OCI-LY1 (cell line): Measurements from ENCODE around the gene PTPRN2.
"Not testable (repeated sequence)": the region's sequence is repeated elsewhere in the genome, so short reads cannot be mapped to it uniquely, and the experiment has no call there.

ENCODE experiments used
- H2AFZ ChIP-seq: fragments of 200-600 bp; sonication (generic), shearing (Covaris generic); 2 replicates; pipeline ENCODE4 v1.6.0; 2014; ENCODE audit warnings: antibody characterized with exemption, mild to moderate bottlenecking, low read length
- H3F3A ChIP-seq: fragments of 200-600 bp; sonication (generic), shearing (Covaris generic); 2 replicates; pipeline ENCODE4 v1.6.0; 2014; ENCODE audit warnings: mild to moderate bottlenecking, antibody characterized with exemption, low read length, moderate library complexity; ENCODE audit not compliant: insufficient read depth
- H3K27ac ChIP-seq: fragments of 200-600 bp; sonication (generic); 2 replicates; pipeline ENCODE4 v1.5.1; 2014; ENCODE audit warnings: low read length, mixed run types, mild to moderate bottlenecking, low read depth; ENCODE audit not compliant: poor library complexity, severe bottlenecking
- H3K27me3 ChIP-seq: fragments of 200-600 bp; sonication (generic); 2 replicates; pipeline ENCODE4 v1.6.0; 2014; ENCODE audit warnings: antibody characterized with exemption, mild to moderate bottlenecking, low read length, moderate library complexity; ENCODE audit not compliant: insufficient read depth
- H3K36me3 ChIP-seq: fragments of 200-600 bp; sonication (generic); 2 replicates; pipeline ENCODE4 v1.6.1; 2014; ENCODE audit warnings: mild to moderate bottlenecking, antibody characterized with exemption, low read length, moderate library complexity, mixed read lengths; ENCODE audit not compliant: insufficient read depth
- H3K4me1 ChIP-seq: fragments of 200-600 bp; sonication (generic); 2 replicates; pipeline ENCODE4 v1.5.1; 2014; ENCODE audit warnings: mild to moderate bottlenecking, low read length, moderate library complexity; ENCODE audit not compliant: insufficient read depth, severe bottlenecking
- H3K4me2 ChIP-seq: fragments of 200-600 bp; sonication (generic), shearing (Covaris generic); 2 replicates; pipeline ENCODE4 v1.6.1; 2014; ENCODE audit warnings: low read length
- H3K4me3 ChIP-seq: fragments of 200-600 bp; sonication (generic); 2 replicates; pipeline ENCODE4 v1.5.1; 2014; ENCODE audit warnings: low read length, low read depth, mild to moderate bottlenecking, mixed read lengths; ENCODE audit not compliant: poor library complexity, severe bottlenecking
- H3K79me2 ChIP-seq: fragments of 200-600 bp; shearing (Covaris generic); 2 replicates; pipeline ENCODE4 v1.6.1; 2016; ENCODE audit warnings: mixed run types, low read length, mixed read lengths; ENCODE audit not compliant: insufficient read depth
- H3K9ac ChIP-seq: fragments of 200-600 bp; sonication (generic), shearing (Covaris generic); 2 replicates; pipeline ENCODE4 v1.6.1; 2014; ENCODE audit warnings: mild to moderate bottlenecking, low read length, mixed read lengths
- H3K9me2 ChIP-seq: fragments of 200-600 bp; sonication (generic), shearing (Covaris generic); 2 replicates; pipeline ENCODE4 v1.6.1; 2014; ENCODE audit warnings: low read depth, mild to moderate bottlenecking, low read length, mixed read lengths
- H3K9me3 ChIP-seq: fragments of 200-600 bp; shearing (Covaris generic); 2 replicates; pipeline ENCODE4 v1.6.1; 2014; ENCODE audit warnings: low read length, mixed read lengths
- H4K20me1 ChIP-seq: fragments of 200-600 bp; sonication (generic), shearing (Covaris generic); 2 replicates; pipeline ENCODE4 v1.6.0; 2016; ENCODE audit warnings: mild to moderate bottlenecking, low read length; ENCODE audit not compliant: insufficient read depth
- CTCF ChIP-seq: fragments of 200-600 bp; sonication (generic), shearing (Covaris generic); IDR thresholded peaks from 2 replicates; pipeline ENCODE4 v1.5.1; 2017; ENCODE audit warnings: mild to moderate bottlenecking, antibody characterized with exemption, low read length, moderate library complexity, mixed read lengths
- EZH2 ChIP-seq: fragments of 200-600 bp; sonication (generic), shearing (Covaris generic); IDR thresholded peaks from 2 replicates; pipeline ENCODE4 v1.8.0; 2017; ENCODE audit warnings: borderline replicate concordance, mixed run types, mild to moderate bottlenecking, antibody characterized with exemption, low read length, moderate library complexity, mixed read lengths

Gene PTPRN2

DNA sequence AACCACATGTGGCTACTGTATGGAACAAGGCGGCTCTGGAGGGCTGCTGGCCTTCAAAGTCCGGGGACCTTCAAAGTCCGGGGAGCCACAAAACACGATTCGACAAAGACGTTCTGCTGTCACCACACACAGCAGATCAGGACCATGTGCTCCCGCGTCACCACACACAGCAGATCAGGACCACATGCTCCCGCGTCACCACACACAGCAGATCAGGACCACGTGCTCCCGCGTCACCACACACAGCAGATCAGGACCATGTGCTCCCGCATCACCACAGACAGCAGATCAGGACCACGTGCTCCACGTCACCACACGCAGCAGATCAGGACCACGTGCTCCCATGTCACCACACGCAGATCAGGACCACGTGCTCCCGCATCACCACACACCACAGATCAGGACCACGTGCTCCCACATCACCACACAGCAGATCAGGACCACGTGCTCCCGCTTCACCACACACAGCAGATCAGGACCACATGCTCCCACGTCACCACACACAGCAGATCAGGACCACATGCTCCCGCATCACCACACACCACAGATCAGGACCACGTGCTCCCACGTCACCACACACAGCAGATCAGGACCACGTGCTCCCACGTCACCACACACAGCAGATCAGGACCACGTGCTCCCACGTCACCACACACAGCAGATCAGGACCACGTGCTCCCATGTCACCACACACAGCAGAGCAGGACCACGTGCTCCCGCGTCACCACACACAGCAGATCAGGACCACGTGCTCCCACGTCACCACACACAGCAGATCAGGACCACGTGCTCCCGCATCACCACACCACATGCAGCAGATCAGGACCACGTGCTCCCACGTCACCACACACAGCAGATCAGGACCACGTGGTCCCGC lies 1024.9 kb downstream of the PTPRN2 start:
- not testable (repeated sequence) for H3K79me2 ChIP-seq, H2AFZ ChIP-seq, H3K27me3 ChIP-seq, H4K20me1 ChIP-seq, H3K27ac ChIP-seq, H3K4me2 ChIP-seq, H3K4me1 ChIP-seq, H3K36me3 ChIP-seq, H3F3A ChIP-seq, H3K9me2 ChIP-seq, H3K4me3 ChIP-seq, H3K9ac ChIP-seq, H3K9me3 ChIP-seq

DNA sequence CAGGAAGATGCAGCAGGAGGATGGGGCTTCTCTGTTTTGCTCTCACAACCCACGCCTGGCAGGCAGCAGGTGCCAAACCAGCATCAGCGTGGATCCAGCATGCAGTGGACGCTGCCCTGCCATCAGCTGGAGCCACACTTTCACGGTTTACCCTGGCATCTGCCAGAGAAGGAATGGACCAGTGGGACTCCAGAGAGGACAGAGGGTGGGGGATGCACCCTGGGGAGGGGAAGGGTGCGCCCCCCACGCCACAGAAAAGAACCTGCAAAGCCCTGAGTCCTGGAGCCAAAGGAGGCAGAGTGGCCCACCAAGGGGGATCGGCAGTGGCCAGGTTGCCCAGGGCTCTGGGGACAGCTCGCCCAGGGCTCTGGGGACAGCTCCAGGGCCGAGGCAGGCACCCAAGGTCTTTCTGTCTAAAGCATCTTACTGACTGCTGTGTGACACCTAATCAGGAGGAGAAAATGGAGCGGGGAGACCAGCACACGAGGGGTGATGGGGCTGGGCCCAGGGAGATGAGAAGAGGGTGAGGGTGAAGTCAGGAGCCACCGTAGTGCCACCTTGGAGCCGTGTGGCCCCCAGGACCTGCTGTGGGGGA lies 1025.7 kb downstream of the PTPRN2 start:
- no peak overlapping the region for H3K4me3 ChIP-seq
- no peak overlapping the region for H3K4me2 ChIP-seq
- no peak overlapping the region for H3K27ac ChIP-seq
- no peak overlapping the region for H3K9ac ChIP-seq
- no peak overlapping the region for H2AFZ ChIP-seq
- no peaks in the 10 kb centered on the region for H4K20me1 ChIP-seq
- no peak for TF ChIP-seq CTCF
- H3K9me3 ChIP-seq = no peaks in the 10 kb centered on the region
- no peaks in the 10 kb centered on the region for H3K9me2 ChIP-seq
- no peaks in the 10 kb centered on the region for H3F3A ChIP-seq
- no peaks in the 10 kb centered on the region for H3K79me2 ChIP-seq
- H3K36me3 ChIP-seq = no peaks in the 10 kb centered on the region; the same call in 1 of the 2 replicates
- no peaks in the 10 kb centered on the region for H3K4me1 ChIP-seq
- peaks cover 6% of the 10 kb centered on the region for H3K27me3 ChIP-seq

GRCh38 chr7:157561523-157561785 lies 1026.2 kb downstream of the PTPRN2 start:
- H3K79me2 ChIP-seq = no peaks in the 10 kb centered on the region
- peaks cover 6% of the 10 kb centered on the region for H3K27me3 ChIP-seq
- TF ChIP-seq EZH2 (no peak), CTCF (no peak)
- no peaks in the 10 kb centered on the region for H3F3A ChIP-seq
- no peak overlapping the region for H2AFZ ChIP-seq
- H3K4me3 ChIP-seq = no peak overlapping the region
- H3K27ac ChIP-seq = no peak overlapping the region
- no peaks in the 10 kb centered on the region for H3K9me2 ChIP-seq
- no peak overlapping the region for H3K9ac ChIP-seq
- no peaks in the 10 kb centered on the region; the same call in 1 of the 2 replicates for H3K36me3 ChIP-seq
- no peak overlapping the region for H3K4me2 ChIP-seq
- no peaks in the 10 kb centered on the region for H4K20me1 ChIP-seq
- H3K9me3 ChIP-seq = no peaks in the 10 kb centered on the region
- no peaks in the 10 kb centered on the region for H3K4me1 ChIP-seq
